ENCODE results near the gene POLR2H. TPM values are rescaled to one million over a fixed set of nuclear protein-coding genes. Genes with fewer than 3 reads are reported as not detected.

POLR2H gene
- total and polyA plus RNA-seq, 2 of the 4 experiments (the other 2 are of a cell fraction): 47.7 to 130 TPM

DNA sequence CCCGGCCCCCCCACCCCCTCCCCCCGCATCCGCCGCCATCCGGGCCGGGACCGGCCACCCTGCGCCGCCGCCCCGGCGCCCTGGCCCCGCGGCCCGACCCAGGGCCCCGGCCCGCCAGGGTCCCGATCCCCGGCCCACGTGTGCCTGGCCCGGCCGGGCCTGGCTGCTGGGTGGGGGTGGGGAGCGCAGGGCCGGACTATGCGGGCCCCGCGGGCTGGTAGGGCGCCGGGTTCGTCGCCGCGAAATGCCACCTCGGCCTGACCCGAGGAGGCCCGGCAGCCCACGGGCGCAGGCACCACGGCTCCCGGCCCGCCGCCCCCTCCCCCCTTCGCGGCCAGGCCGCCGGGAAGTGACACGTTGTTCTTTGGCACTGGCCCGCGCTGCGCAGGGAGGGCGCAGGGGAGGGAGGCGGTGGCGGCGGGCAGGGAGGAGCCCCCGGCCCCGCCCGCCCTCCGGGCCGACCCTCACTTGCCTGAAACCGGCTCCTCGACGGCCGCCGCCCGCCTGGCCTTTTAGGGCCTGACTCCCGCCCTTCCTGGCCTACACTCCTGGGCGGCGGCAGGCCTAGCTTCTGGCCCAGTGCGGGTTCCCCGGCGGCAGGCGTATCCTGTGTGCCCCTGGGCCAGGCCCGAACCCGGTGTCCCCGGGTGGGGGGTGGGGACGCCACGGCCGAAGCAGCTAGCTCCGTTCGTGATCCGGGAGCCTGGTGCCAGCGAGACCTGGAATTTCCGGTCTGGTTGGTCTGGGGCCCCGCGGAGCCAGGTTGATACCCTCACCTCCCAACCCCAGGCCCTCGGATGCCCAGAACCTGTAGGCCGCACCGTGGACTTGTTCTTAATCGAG is 46.6 kb upstream of the POLR2H start:
- Histone ChIP-seq H2BK15ac (ENCODE audit: low read depth, low read length) (peak overlapping the region; percentile 70; the same call in 1 of the 3 replicates), H3K4me3 (ENCODE audit: insufficient read depth, low read depth, low read length) (peak overlapping the region; percentile 91), H2BK120ac (ENCODE audit: low read depth, low read length) (peak overlapping the region; percentile 83), H4K5ac (ENCODE audit: low read depth, low read length) (peak overlapping the region; percentile 50), H3K79me1 (ENCODE audit: low read depth in 1 of 2, low read length in 2 of 2) (peaks cover 0 to 29% of the 10 kb centered on the region in 2 experiments; a peak in 2 of 4 replicates), H4K91ac (ENCODE audit: insufficient read depth, low read depth, low read length) (peak overlapping the region; percentile 97), H2AK5ac (ENCODE audit: low read depth, low read length) (peak overlapping the region; percentile 63), H3K36me3 (ENCODE audit: control insufficient read depth, insufficient read depth, low read length) (peaks cover 24% of the 10 kb centered on the region), H3K18ac (ENCODE audit: low read depth, low read length) (peak overlapping the region; percentile 65), H2AFZ (replicated peaks; ENCODE audit: low read length, poor library complexity) (peak overlapping the region; percentile 85), H3K9me3 (ENCODE audit: control insufficient read depth, insufficient read depth, low read length) (no peaks in the 10 kb centered on the region), H4K8ac (ENCODE audit: low read depth in 2 of 2, low read length in 2 of 2) (peak overlapping the region; percentile 88 to 90), H3K9ac (ENCODE audit: low read depth, low read length) (peak overlapping the region; percentile 98), H2AK9ac (replicated peaks; ENCODE audit: low read depth, low read length, poor library complexity) (peak overlapping the region; percentile 100), H3K27me3 (ENCODE audit: control insufficient read depth, insufficient read depth, low read length) (no peaks in the 10 kb centered on the region), H4K20me1 (ENCODE audit: insufficient read depth, low read length) (peaks cover 50% of the 10 kb centered on the region), H3K27ac (ENCODE audit: insufficient read depth, low read length) (peak overlapping the region; percentile 99), H3K56ac (ENCODE audit: extremely low read depth, insufficient read depth, low read length) (peak overlapping the region; percentile 85), H3K23ac (ENCODE audit: low read depth, low read length) (peak overlapping the region; percentile 95), H3K4me1 (ENCODE audit: control insufficient read depth, insufficient read depth, low read length) (peaks cover 21% of the 10 kb centered on the region), H3K4me2 (ENCODE audit: low read depth, low read length) (peak overlapping the region; percentile 93), H3K9me1 (ENCODE audit: insufficient read depth, low read length) (peaks cover 18% of the 10 kb centered on the region), H3K14ac (replicated peaks; ENCODE audit: low read depth, low read length) (peak overlapping the region; percentile 90), H2BK20ac (ENCODE audit: low read depth, low read length) (no peak overlapping the region), H3K4ac (ENCODE audit: low read depth, low read length) (peak overlapping the region; percentile 97), H2BK5ac (ENCODE audit: low read depth, low read length, poor library complexity, severe bottlenecking) (peak overlapping the region; percentile 99)
- in situ Hi-C loops (cut with MboI; ENCODE audit: low sequenced_read_pairs): no loop called here
- ChIA-PET CTCF (no interaction called here), POLR2A (ENCODE audit: unreplicated experiment) (interaction anchor here (0.9 to 1.5 kb wide), 2 partner anchors 23 to 50 kb away, joined by 4 to 5 read pairs; partner anchors contain the start of gene FAM131A)
- ATAC-seq (ENCODE audit: low read depth): peak; percentile 70
- no CpG with 5 or more reads among the region's 89 CpGs for whole genome bisulfite sequencing, 2 experiments (ENCODE audit: extremely low coverage in 2 of 2, insufficient read length in 1 of 2)
- intact Hi-C loops (cut with micrococcal nuclease): loop anchor here (1.0 to 2.0 kb wide), 2 partner anchors 16 to 48 kb away; partner anchors contain the start of gene PSMD2
- dilution Hi-C loops (cut with HindIII; ENCODE audit: low sequenced_read_pairs, unreplicated experiment): no loop called here
- peak; percentile 76 for DNase-seq
- BruUV-seq (replicated peaks): no TSS peak
- TF ChIP-seq, protein P1, sequence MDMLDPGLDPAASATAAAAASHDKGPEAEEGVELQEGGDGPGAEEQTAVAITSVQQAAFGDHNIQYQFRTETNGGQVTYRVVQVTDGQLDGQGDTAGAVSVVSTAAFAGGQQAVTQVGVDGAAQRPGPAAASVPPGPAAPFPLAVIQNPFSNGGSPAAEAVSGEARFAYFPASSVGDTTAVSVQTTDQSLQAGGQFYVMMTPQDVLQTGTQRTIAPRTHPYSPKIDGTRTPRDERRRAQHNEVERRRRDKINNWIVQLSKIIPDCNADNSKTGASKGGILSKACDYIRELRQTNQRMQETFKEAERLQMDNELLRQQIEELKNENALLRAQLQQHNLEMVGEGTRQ (IDR thresholded peaks at IDR 0.05; ENCODE audit: low read depth, low read length): no peak
- TF ChIP-seq, protein P2, sequence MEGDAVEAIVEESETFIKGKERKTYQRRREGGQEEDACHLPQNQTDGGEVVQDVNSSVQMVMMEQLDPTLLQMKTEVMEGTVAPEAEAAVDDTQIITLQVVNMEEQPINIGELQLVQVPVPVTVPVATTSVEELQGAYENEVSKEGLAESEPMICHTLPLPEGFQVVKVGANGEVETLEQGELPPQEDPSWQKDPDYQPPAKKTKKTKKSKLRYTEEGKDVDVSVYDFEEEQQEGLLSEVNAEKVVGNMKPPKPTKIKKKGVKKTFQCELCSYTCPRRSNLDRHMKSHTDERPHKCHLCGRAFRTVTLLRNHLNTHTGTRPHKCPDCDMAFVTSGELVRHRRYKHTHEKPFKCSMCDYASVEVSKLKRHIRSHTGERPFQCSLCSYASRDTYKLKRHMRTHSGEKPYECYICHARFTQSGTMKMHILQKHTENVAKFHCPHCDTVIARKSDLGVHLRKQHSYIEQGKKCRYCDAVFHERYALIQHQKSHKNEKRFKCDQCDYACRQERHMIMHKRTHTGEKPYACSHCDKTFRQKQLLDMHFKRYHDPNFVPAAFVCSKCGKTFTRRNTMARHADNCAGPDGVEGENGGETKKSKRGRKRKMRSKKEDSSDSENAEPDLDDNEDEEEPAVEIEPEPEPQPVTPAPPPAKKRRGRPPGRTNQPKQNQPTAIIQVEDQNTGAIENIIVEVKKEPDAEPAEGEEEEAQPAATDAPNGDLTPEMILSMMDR (conservative IDR thresholded peaks at IDR 0.05; ENCODE audit: low read depth, low read length): no peak
- TF ChIP-seq NFE2L2 (IDR thresholded peaks at IDR 0.05; ENCODE audit: low read depth, low read length): no peak
- no peak for TF ChIP-seq SMC3 (IDR thresholded peaks at IDR 0.05; ENCODE audit: low read depth, low read length)
- TF ChIP-seq MAFK (IDR thresholded peaks at IDR 0.05; ENCODE audit: low read depth, low read length): no peak
- peak; percentile 87 for TF ChIP-seq POLR2A (IDR thresholded peaks at IDR 0.05; ENCODE audit: low read depth, low read length)
- TF ChIP-seq, protein P3, sequence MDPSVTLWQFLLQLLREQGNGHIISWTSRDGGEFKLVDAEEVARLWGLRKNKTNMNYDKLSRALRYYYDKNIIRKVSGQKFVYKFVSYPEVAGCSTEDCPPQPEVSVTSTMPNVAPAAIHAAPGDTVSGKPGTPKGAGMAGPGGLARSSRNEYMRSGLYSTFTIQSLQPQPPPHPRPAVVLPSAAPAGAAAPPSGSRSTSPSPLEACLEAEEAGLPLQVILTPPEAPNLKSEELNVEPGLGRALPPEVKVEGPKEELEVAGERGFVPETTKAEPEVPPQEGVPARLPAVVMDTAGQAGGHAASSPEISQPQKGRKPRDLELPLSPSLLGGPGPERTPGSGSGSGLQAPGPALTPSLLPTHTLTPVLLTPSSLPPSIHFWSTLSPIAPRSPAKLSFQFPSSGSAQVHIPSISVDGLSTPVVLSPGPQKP (IDR thresholded peaks at IDR 0.05; ENCODE audit: borderline replicate concordance, low read depth, low read length): no peak
- TF ChIP-seq MXI1 (IDR thresholded peaks at IDR 0.05; ENCODE audit: borderline replicate concordance, low read depth, low read length): 0 out of 2 replicates have a peak, but pooled peaks have one; percentile 55
- 0 out of 2 replicates have a peak, but pooled peaks have one; percentile 3 for TF ChIP-seq BHLHE40 (IDR thresholded peaks at IDR 0.05; ENCODE audit: low read depth, low read length)
- TF ChIP-seq FOS (IDR thresholded peaks at IDR 0.05; ENCODE audit: low read depth, low read length): no peak
- TF ChIP-seq RCOR1 (IDR thresholded peaks at IDR 0.05; ENCODE audit: insufficient replicate concordance, low read length): no peak
- no peak for TF ChIP-seq CEBPB (IDR thresholded peaks at IDR 0.05; ENCODE audit: low read depth, low read length)
- no peak for TF ChIP-seq CHD1 (IDR thresholded peaks at IDR 0.05; ENCODE audit: low read depth, low read length)

Measured in IMR-90 (cell line).